Stimulated activated CD8-positive, alpha-beta memory T cell treated with anti-CD3 and anti-CD28 coated beads, Interleukin-4, amount 100 ng/mL, for 1 hour (primary cell): ENCODE measurements around the gene ATF1.
"Not testable (repeated sequence)": the region's sequence is repeated elsewhere in the genome, so short reads cannot be mapped to it uniquely, and the experiment has no call there.

Experiments
- DNase-seq, 2 donors: peaks; one replicate each; pipeline ENCODE4 v3.0.0-alpha.2; 2020; ENCODE audit warnings: low read depth in 2 of 2, low spot score in 1 of 2

The ATF1 gene

DNA sequence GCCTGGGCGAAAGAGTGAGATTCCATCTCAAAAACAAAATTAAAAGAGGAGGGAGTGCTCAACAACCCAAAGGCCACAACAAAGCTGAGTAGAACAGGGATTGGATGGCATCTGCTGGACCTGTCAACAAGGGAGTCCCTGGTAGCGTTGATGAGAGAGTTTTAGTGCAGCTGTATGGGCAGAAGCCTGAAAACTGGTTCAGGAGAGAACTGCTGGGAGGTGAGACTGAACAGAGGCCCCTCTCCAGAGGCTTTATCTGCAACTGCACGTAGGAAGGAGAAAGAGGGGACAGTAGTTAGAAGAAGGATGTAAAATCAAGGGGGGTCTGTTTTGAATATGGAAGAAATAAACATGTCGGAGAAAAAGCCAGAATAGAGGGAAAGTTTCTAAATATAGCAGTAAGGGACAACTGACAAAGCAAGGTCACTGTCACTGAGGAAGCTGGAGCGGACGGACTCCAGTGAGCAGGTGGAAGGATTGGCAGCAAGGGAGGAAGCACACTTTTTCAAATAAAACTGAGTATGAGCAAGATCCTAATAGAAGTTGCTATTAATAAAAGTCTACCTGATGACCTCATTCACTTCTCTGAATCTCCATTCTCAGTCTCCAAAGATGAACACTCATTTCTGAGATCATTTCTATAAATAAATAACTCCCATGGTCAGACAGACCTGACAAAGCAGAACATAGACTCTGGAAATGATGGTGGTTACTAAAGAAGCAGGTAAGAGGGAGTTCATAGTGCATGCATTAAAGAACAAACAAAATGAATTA lies 11.8 kb upstream of the ATF1 start:
- no peak for DNase-seq

- DNase-seq: no peak
Observed at GRCh38 chr12:50753232-50753769, 10.6 kb upstream of the ATF1 start.

DNA sequence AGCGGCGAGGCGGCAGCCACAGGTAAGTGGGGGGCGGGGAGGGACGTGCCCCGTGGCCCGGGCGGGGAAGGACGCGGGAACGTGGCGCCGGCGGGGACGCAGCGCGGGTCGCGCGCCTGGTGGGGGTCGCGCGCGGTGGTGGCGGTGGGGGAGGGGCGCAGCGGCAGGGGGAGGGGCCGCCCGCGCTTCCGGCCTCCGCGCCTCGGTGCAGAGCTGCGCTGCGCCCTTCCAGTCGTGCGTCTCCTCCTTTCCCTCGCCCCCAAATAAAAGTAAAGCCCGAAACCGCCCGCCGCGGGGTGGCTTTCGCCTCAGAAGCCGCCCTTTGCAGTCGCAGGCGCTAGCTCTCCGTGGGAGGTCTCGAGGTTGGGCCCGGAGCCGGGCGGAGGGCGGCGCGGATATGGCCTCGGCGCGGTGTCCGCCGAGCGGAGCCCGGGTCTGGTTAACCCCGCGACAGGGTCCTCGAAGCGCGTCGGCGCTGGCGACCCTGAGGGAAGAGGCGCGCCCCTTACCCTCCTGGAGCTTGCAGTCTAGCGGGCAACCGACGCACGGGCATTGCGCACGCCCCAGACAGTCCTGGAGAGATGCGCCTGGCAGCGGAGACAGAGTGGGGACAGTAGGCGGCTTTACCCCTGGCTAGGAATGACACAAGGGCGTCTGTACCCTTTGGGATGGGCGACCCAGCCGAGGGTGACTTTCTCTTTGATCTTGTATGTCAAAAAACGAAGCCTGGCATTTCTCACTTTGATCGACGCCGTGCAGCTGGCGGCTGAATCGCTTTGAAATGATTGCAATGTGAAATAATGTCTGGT lies 589 bp downstream of the ATF1 start:
- peak; percentile 47 to 57 for DNase-seq

GRCh38 chr12:50765095-50765911 lies 1.4 kb downstream of the ATF1 start:
- DNase-seq: peak in 1 of 2 donors; percentile 24

- DNase-seq: no peak
Observed at GRCh38 chr12:50768391-50768790, 4.5 kb downstream of the ATF1 start.

DNA sequence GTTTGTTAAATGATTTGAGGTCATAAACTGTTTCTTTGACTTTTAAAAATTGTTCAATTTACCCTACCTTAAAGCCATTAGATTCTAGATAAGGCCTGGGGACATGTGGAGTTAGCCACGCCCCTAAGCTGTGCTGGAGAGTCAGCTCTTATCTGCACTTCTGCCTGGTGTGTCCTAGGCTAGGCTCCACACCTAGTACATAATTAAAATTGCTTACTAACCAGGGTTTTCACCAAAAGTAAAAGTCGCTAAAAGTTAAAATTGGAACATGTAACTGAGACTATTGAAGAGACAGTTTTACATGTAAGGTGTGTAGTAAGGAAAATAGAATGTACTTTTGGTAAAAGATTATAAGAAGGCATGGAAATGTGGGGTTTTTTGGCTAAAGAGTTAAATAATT lies 4.9 kb downstream of the ATF1 start:
- DNase-seq: not testable (repeated sequence)

DNA sequence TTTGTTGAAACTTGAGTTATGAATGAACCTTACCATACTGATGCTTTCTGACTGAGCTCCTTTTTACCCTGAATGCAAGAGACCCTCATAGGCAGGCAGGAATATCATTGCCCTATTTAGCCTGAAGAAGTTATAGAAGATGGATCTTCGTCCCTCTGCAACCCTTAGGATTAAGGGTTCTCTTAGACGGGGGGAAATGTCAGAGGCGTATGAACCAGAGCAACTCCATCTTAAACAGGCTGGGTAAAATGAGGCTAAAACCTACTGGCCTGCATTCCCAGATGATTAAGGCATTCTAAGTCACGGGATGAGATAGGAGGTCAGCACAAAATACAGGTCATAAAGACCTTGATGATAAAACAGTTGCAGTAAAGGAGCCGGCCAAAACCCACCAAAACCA lies 7.5 kb downstream of the ATF1 start:
- DNase-seq: no peak

DNA sequence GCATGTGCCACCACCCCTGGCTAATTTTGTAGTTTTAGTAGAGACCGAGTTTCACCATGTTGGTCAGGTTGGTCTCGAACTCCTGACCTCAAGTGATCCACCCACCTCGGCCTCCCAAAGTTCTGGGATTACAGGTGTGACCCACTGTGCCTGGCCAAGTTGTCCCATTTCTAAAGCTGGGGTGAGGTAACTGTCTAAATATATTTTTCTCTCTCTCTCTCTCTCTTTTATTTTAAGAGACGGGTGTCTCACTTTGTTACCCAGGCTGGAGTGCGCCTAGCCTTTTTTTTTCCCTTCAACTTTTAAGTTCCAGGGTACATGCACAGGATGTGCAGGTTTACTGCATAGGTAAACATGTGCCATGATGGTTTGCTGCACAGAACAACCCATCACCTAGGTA lies 8.6 kb downstream of the ATF1 start:
- DNase-seq: no peak

DNA sequence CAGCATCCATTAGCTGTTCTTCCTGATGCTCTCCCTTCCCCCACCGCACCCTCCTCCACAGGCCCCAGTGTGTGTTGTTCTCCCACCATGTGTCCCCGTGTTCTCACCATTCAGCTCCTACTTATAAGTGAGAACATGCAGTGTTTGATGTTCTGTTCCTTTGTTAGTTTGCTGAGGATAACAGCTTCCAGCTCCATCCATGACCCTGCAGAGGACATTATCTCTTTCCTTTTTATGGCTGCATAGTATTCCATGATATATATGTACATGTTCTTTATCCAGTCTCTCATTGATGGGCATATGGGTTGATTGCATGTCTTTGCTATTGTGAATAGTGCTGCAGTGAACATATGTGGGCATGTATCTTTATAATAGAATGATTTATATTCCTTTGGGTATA lies 9.0 kb downstream of the ATF1 start:
- DNase-seq: no peak

GRCh38 chr12:50775251-50775650 lies 11.3 kb downstream of the ATF1 start:
- no peak for DNase-seq

GRCh38 chr12:50776749-50777728 lies 13.1 kb downstream of the ATF1 start:
- no peak for DNase-seq

DNA sequence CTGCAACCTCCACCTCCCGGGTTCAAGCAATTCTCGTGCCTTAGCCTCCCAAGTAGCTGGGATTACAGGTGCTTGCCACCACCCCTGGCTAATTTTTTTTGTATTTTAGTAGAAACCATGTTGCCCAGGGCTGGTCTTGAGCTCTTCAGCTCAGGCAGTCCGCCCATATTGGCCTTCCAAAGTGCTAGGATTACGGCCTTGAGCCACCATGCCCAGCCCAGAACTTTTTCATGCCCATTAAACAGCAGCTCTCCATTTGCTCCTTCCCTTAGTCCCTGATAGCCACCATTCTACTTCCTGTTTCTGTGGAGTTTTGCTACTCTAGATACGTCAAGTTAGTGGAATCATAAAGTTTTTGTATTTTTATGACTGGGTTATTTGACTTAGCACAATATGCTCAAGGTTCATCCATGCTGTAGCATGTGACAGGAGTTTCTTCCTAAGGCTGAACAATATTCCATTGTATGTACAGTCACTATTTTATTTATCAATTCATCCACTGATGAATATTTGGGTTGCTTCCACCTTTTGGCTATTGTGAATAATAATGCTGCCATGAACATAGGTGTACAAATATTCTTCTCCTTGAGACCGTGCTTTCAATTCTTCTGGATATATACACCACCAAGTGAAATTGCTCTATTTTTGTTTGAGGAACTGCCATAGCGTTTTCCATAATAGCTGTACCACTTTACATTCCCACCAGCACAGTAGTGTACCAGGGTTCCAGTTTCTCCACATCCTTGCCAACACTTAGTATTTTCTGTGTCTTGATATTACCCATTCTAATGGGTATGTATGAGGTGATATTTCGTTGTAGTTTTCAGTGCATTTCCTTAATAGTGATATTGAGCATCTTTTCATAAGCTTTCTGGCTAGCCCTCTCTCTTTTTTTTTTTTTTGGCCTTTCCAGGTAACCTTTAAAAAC lies 15.0 kb downstream of the ATF1 start:
- no peak for DNase-seq

DNA sequence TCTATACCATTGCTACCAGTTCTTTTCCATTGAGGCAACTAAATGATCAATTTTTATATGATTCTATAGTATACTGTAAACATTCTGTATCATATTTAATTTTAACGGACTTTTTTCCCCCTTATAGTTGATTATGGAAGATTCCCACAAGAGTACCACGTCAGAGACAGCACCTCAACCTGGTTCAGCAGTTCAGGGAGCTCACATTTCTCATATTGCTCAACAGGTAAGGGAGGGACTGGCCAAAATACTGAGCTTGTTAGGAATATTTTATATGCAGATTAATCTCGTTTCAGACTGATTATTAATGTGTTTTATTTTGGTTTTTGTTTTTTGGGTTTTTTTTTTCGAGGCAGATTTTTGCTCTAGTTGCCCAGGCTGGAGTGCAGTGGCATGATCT lies 16.1 kb downstream of the ATF1 start:
- DNase-seq: no peak

DNA sequence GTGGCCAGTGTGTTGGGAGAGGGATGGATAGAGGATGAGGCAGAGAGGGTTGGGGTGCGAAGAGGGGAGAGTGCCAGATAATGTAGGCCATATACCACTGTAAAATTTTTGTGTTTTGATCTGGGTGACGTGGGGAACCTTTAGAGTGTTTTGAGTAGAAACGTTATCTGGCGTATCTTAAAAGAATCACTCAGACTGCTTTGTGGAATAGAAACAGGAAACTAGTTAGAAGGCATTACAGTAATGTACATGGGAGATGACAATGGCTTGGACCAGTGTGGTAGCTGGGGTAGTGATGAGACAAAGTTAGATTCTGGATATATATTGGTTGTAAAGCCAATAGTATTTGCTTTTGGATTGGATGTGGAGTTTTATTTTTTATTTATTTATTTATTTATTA lies 20.6 kb downstream of the ATF1 start:
- no peak for DNase-seq

DNA sequence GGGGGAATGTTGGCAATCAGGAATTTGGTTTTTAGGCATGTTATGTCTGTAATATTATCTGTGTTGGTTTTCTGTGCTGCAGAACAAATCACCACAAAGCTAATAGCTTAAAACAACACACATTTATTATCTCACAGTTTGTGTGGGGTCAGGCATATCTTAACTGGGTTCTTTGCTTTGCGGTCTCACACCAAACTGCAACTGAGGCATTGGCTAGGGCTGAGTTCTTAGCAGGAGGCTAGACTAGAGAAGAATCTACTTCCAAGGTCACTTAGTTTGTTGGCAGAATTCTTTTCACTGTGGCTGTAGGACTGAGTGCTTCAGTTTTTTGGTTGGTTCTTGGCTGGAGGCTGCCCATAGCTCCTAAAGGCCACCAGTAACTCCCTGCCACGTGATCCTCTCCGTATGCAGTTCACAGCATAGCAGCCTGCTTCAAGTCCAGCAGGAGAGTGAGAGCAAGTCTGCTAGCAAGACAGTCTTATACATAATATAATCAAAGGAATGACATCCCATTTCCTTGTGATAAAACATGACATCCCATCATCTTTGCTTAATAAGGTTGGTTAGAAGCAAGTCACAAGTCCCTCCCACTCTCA lies 21.6 kb downstream of the ATF1 start:
- no peak for DNase-seq

GRCh38 chr12:50786498-50787231 lies 22.8 kb downstream of the ATF1 start:
- DNase-seq: no peak

GRCh38 chr12:50787618-50788017 lies 23.7 kb downstream of the ATF1 start:
- no peak for DNase-seq

GRCh38 chr12:50788561-50788960 lies 24.7 kb downstream of the ATF1 start:
- DNase-seq: no peak
